ENCODE results near the gene OR4Q3.
"Not testable (repeated sequence)": the region's sequence is repeated elsewhere in the genome, so short reads cannot be mapped to it uniquely, and the experiment has no call there.

The OR4Q3 gene

GRCh38 chr14:19743256-19743655 lies at the start of gene OR4Q3:
Gene OR4Q3 (plus strand): TSS chr14:19743571.
- no peak within 1 kb of the TSS for H3K4me3 ChIP-seq (ENCODE audit: low read depth, low read length)
- TF ChIP-seq, protein P1, sequence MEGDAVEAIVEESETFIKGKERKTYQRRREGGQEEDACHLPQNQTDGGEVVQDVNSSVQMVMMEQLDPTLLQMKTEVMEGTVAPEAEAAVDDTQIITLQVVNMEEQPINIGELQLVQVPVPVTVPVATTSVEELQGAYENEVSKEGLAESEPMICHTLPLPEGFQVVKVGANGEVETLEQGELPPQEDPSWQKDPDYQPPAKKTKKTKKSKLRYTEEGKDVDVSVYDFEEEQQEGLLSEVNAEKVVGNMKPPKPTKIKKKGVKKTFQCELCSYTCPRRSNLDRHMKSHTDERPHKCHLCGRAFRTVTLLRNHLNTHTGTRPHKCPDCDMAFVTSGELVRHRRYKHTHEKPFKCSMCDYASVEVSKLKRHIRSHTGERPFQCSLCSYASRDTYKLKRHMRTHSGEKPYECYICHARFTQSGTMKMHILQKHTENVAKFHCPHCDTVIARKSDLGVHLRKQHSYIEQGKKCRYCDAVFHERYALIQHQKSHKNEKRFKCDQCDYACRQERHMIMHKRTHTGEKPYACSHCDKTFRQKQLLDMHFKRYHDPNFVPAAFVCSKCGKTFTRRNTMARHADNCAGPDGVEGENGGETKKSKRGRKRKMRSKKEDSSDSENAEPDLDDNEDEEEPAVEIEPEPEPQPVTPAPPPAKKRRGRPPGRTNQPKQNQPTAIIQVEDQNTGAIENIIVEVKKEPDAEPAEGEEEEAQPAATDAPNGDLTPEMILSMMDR (IDR thresholded peaks at IDR 0.05; ENCODE audit: borderline replicate concordance, insufficient read depth, low read depth, low read length), result no peak

DNA sequence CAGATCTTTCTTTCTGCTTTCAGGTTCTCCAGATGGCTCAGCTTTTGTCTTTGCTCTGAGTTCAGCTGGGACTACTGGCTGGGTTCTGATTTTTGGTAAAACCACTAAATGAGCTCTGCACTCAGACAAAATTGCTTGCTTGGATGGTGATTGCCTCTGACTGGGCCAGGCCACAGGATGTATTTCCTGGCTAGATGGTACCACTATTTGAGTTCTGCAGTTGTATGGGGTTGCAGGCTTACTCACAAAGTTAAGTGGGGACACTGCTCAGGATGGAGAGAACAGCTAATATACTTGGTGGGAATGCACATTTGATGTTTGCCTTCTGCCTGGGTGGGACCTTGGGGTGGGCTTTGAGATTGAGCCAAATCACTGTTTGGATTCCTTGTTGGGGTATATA lies 14.0 kb upstream of the OR4Q3 start:
- TF ChIP-seq, protein P1 (IDR thresholded peaks at IDR 0.05; ENCODE audit: borderline replicate concordance, insufficient read depth, low read depth, low read length), result no peak

DNA sequence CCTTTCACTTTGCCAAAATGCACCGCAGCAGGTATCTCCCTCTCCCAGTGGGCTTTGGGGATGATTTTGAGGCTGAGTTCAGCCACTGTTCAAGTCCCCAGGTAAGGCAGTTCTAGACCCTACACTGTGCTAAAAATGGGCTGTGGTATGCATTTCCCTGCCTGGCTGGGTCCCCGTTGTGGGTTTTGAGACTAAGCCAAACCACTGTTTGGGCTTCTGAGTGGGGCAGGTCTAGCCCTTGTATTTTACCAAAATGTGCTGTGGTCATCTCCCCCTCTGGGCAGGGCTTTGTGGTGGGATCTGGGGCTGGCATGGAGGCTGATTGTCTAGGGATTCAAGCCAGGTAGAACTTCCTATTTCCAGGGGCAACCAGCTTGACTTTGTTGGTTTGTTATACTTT lies 13.6 kb upstream of the OR4Q3 start:
- TF ChIP-seq, protein P1 (IDR thresholded peaks at IDR 0.05; ENCODE audit: borderline replicate concordance, insufficient read depth, low read depth, low read length), result no peak
- H3K4me3 ChIP-seq (ENCODE audit: low read depth, low read length), result no peak overlapping the region

More for the DNA sequence above, 14.0 kb upstream of the OR4Q3 start:
- no peak overlapping the region for H3K4me3 ChIP-seq (ENCODE audit: low read depth, low read length)

GRCh38 chr14:19733893-19734292 lies 9.5 kb upstream of the OR4Q3 start:
- H3K4me3 ChIP-seq (ENCODE audit: low read depth, low read length), result not testable (repeated sequence)

GRCh38 chr14:19752316-19752715 lies 8.9 kb downstream of the OR4Q3 start:
- H3K4me3 ChIP-seq (ENCODE audit: low read depth, low read length), result not testable (repeated sequence)

DNA sequence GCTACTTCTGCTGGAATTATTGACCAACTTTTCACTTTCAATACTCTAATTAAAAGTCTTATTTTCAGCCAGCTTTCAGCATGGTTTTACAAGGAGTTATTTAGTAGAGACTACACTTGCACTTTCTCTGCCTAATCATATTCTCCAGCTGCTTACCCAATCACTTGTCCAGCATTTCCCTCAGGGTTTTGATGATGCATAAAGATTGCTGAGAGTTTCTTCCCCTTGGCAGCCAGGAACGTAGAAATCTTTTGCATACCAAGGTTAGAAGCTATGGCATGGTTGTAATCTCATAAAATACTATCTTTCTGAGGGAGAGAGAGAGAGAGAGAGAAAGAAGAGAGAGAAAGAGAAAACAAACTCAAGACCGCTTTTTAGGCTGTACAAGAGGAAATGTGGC lies 10.8 kb downstream of the OR4Q3 start:
- TF ChIP-seq, protein P1 (IDR thresholded peaks at IDR 0.05; ENCODE audit: borderline replicate concordance, insufficient read depth, low read depth, low read length), result no peak
- no peak overlapping the region for H3K4me3 ChIP-seq (ENCODE audit: low read depth, low read length)

DNA sequence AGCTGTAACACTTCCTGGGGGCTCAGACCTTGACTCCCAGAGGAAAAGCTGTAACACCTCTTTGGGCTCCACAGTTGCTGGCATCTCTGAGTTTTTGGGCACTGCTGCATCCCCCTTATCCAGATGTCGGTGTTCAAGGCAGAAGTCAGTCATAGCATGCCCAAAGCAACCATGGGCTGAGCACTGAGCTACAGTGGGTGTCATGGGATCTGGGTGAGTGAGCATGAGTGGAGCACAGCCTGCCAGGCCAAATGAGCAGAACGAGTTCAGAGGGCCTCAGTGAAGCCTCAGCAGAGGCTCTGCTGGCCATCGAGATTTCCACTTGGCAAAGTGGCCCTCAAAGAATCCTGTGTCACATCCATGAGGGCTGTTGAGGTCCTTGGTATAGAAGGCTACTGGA lies 28.1 kb downstream of the OR4Q3 start:
- H3K4me3 ChIP-seq (ENCODE audit: low read depth, low read length), result not testable (repeated sequence)

DNA sequence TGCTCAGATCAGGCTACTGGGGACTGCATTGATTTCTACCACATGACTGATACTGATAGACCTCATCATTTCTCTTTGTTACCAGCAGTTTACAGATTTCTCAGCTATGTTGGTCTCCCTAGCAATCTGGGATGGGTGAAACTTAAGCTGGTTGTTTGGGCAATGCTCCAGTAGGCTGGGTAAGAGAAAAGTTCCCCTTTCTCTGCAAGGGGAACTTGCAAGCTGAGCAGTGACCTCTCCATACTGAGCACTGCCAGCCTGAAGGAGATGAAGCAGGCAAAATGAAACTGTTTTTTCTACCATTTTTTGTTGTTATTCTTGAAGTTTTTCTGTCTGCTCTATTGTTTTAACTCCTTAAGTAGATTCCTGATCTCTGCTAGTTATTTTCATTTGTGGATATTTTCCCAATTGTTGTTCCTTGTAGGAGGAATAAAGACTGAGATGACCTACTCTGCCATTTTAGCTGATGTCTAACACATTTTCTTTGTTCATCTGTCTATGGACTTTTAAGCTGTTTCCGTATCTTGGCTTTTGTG lies 28.6 kb downstream of the OR4Q3 start:
- TF ChIP-seq, protein P1 (IDR thresholded peaks at IDR 0.05; ENCODE audit: borderline replicate concordance, insufficient read depth, low read depth, low read length), result no peak
- H3K4me3 ChIP-seq (ENCODE audit: low read depth, low read length), result no peak overlapping the region

DNA sequence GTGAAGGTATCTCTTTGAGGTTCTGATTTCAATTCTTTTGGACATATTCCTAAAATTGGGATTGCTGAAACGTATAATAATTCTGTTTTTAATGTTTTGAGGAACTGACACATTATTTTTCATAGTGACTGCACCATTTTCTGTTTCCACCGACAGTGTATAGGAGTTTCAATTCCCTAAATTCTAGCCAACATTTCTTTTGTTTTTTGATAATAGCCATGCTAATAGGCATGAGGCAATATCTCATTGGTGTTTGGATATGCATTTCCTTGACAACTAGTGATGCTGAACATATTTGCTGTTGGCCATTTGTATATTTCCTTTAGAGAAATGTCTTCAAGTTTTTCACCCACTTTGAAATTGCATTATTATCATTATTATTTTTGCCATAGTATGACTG lies 29.1 kb downstream of the OR4Q3 start:
- H3K4me3 ChIP-seq (ENCODE audit: low read depth, low read length), result not testable (repeated sequence)

- H3K4me3 ChIP-seq (ENCODE audit: low read depth, low read length), result not testable (repeated sequence)
These were observed 29.8 kb downstream of the OR4Q3 start, which contains the start of gene OR4M1 for GRCh38 chr14:19773204-19773603. Gene OR4M1 (plus strand): TSS chr14:19773504. CDS start chr14:19780323, 6,819 bp downstream.
